ENCODE data around the gene VCAN.
"Not testable (repeated sequence)": the region's sequence is repeated elsewhere in the genome, so short reads cannot be mapped to it uniquely, and the experiment has no call there.

Gene VCAN

GRCh38 chr5:83471405-83472212 is at the start of gene VCAN:
VCAN (plus strand) TSS chr5:83471744; CDS start chr5:83483519, 11,775 bp downstream.
- DNase-seq (ENCODE audit: low spot score), result no peak

- no peak for DNase-seq (ENCODE audit: low spot score)
These were observed 49.3 kb upstream of the VCAN start for GRCh38 chr5:83422284-83422683.

GRCh38 chr5:83426855-83427254 is 44.7 kb upstream of the VCAN start:
- DNase-seq (ENCODE audit: low spot score), result no peak

- no peak for DNase-seq (ENCODE audit: low spot score)
These were observed 43.4 kb upstream of the VCAN start for GRCh38 chr5:83428126-83428525.

GRCh38 chr5:83428890-83429289 is 42.7 kb upstream of the VCAN start:
- DNase-seq (ENCODE audit: low spot score), result no peak

GRCh38 chr5:83430130-83431010 is 41.2 kb upstream of the VCAN start:
- DNase-seq (ENCODE audit: low spot score), result peak; percentile 34

GRCh38 chr5:83433891-83434290 is 37.7 kb upstream of the VCAN start:
- DNase-seq (ENCODE audit: low spot score), result no peak

- no peak for DNase-seq (ENCODE audit: low spot score)
These were observed 36.6 kb upstream of the VCAN start for GRCh38 chr5:83434946-83435345.

GRCh38 chr5:83436276-83436675 is 35.3 kb upstream of the VCAN start:
- DNase-seq (ENCODE audit: low spot score), result no peak

- DNase-seq (ENCODE audit: low spot score), result not testable (repeated sequence)
These were observed 33.8 kb upstream of the VCAN start for GRCh38 chr5:83437697-83438096.

GRCh38 chr5:83440826-83441225 is 30.7 kb upstream of the VCAN start:
- no peak for DNase-seq (ENCODE audit: low spot score)

- DNase-seq (ENCODE audit: low spot score), result peak; percentile 4
These were observed 29.8 kb upstream of the VCAN start for GRCh38 chr5:83441747-83442146.

- no peak for DNase-seq (ENCODE audit: low spot score)
These were observed 28.0 kb upstream of the VCAN start for GRCh38 chr5:83443534-83443933.

GRCh38 chr5:83444445-83444844 is 27.1 kb upstream of the VCAN start:
- no peak for DNase-seq (ENCODE audit: low spot score)

- no peak for DNase-seq (ENCODE audit: low spot score)
These were observed 25.1 kb upstream of the VCAN start for GRCh38 chr5:83446253-83446947.

- DNase-seq (ENCODE audit: low spot score), result no peak
These were observed 24.0 kb upstream of the VCAN start for GRCh38 chr5:83447533-83447932.

- no peak for DNase-seq (ENCODE audit: low spot score)
These were observed 21.2 kb upstream of the VCAN start for GRCh38 chr5:83450183-83450966.

GRCh38 chr5:83450967-83451248 is 20.6 kb upstream of the VCAN start:
- no peak for DNase-seq (ENCODE audit: low spot score)

GRCh38 chr5:83451955-83452354 is 19.6 kb upstream of the VCAN start:
- no peak for DNase-seq (ENCODE audit: low spot score)

- DNase-seq (ENCODE audit: low spot score), result no peak
These were observed 17.6 kb upstream of the VCAN start for GRCh38 chr5:83453937-83454336.

- DNase-seq (ENCODE audit: low spot score), result no peak
These were observed 7.3 kb upstream of the VCAN start for GRCh38 chr5:83464261-83464660.
